NK-92 (cell line): ENCODE results near the gene NMU.
"Not testable (repeated sequence)": the region's sequence is repeated elsewhere in the genome, so short reads cannot be mapped to it uniquely, and the experiment has no call there.

Experiments used
- DNase-seq: peaks from one replicate; lab custom pipeline; 2025; ENCODE audit not compliant: unreplicated experiment; lab: John Stamatoyannopoulos, UW

The NMU gene

GRCh38 chr4:55568905-55569504, 67.1 kb downstream of the NMU start:
- no peak for DNase-seq

GRCh38 chr4:55561889-55562288, 74.2 kb downstream of the NMU start:
- no peak for DNase-seq

GRCh38 chr4:55560096-55560495, 76.0 kb downstream of the NMU start:
- no peak for DNase-seq

GRCh38 chr4:55554453-55555030, 81.6 kb downstream of the NMU start:
- no peak for DNase-seq

- DNase-seq: no peak
These were observed 82.5 kb downstream of the NMU start for GRCh38 chr4:55553441-55554201.

- DNase-seq: not testable (repeated sequence)
These were observed 84.1 kb downstream of the NMU start for GRCh38 chr4:55551964-55552363.

- no peak for DNase-seq
These were observed 86.2 kb downstream of the NMU start for GRCh38 chr4:55549888-55550287.

GRCh38 chr4:55547918-55548317, 88.2 kb downstream of the NMU start:
- no peak for DNase-seq

GRCh38 chr4:55547466-55547770, 88.7 kb downstream of the NMU start:
- no peak for DNase-seq

- DNase-seq: peak; percentile 9
These were observed 89.2 kb downstream of the NMU start, which contains the start of gene CLOCK for GRCh38 chr4:55546756-55547465. Gene CLOCK (minus strand): TSS chr4:55546909. CDS start chr4:55482785, 64,124 bp downstream.

- DNase-seq: no peak
These were observed 89.7 kb downstream of the NMU start for GRCh38 chr4:55546506-55546755.

- DNase-seq: peak; percentile 1
These were observed 90.2 kb downstream of the NMU start for GRCh38 chr4:55545641-55546505.
